Activated CD4-positive, alpha-beta T cell treated with anti-CD3 and anti-CD28 coated beads for 48 hours (primary cell): ENCODE measurements around the gene ANXA9.

ENCODE experiments used
- DNase-seq: peaks from one replicate; pipeline ENCODE4 v3.0.0-alpha.2; 2020

Gene ANXA9

GRCh38 chr1:150976401-150976821, 5.7 kb upstream of the ANXA9 start:
- no peak for DNase-seq

GRCh38 chr1:150976879-150977694, 5.0 kb upstream of the ANXA9 start:
- peak; percentile 84 for DNase-seq

GRCh38 chr1:150979092-150980056, 2.7 kb upstream of the ANXA9 start:
- DNase-seq = peak; percentile 91

GRCh38 chr1:150981177-150981804, 801 bp upstream of the ANXA9 start:
- DNase-seq = no peak

GRCh38 chr1:150985179-150985825, 3.2 kb downstream of the ANXA9 start:
- no peak for DNase-seq

- no peak for DNase-seq
These were observed 5.8 kb downstream of the ANXA9 start for GRCh38 chr1:150987924-150988323.

- DNase-seq = no peak
These were observed 10.5 kb downstream of the ANXA9 start for GRCh38 chr1:150992626-150993025.

GRCh38 chr1:150994248-150994647, 12.2 kb downstream of the ANXA9 start:
- no peak for DNase-seq

GRCh38 chr1:150995460-150995859, 13.4 kb downstream of the ANXA9 start:
- DNase-seq = no peak

GRCh38 chr1:150995896-150996295, 13.8 kb downstream of the ANXA9 start:
- DNase-seq = peak; percentile 32

GRCh38 chr1:150997126-150997872, 15.2 kb downstream of the ANXA9 start:
- DNase-seq = no peak

- DNase-seq = no peak
These were observed 15.9 kb downstream of the ANXA9 start for GRCh38 chr1:150997949-150998348.

GRCh38 chr1:150999051-150999674, 17.1 kb downstream of the ANXA9 start:
- DNase-seq = peak; percentile 39

GRCh38 chr1:150999926-151000325, 17.8 kb downstream of the ANXA9 start:
- DNase-seq = no peak

- DNase-seq = no peak
These were observed 18.3 kb downstream of the ANXA9 start for GRCh38 chr1:151000408-151000807.

GRCh38 chr1:151001602-151002001, 19.5 kb downstream of the ANXA9 start:
- no peak for DNase-seq

- DNase-seq = no peak
These were observed 20.0 kb downstream of the ANXA9 start for GRCh38 chr1:151002051-151002450.

GRCh38 chr1:151002611-151003010, 20.5 kb downstream of the ANXA9 start:
- DNase-seq = no peak

- no peak for DNase-seq
These were observed 21.1 kb downstream of the ANXA9 start for GRCh38 chr1:151003180-151003579.

- no peak for DNase-seq
These were observed 23.7 kb downstream of the ANXA9 start for GRCh38 chr1:151005729-151006319.
